Measurements from ENCODE around the gene KCNK1.

GRCh38 chr1:233689017-233689747 is 75.3 kb downstream of the KCNK1 start:
- TF ChIP-seq, protein P1, sequence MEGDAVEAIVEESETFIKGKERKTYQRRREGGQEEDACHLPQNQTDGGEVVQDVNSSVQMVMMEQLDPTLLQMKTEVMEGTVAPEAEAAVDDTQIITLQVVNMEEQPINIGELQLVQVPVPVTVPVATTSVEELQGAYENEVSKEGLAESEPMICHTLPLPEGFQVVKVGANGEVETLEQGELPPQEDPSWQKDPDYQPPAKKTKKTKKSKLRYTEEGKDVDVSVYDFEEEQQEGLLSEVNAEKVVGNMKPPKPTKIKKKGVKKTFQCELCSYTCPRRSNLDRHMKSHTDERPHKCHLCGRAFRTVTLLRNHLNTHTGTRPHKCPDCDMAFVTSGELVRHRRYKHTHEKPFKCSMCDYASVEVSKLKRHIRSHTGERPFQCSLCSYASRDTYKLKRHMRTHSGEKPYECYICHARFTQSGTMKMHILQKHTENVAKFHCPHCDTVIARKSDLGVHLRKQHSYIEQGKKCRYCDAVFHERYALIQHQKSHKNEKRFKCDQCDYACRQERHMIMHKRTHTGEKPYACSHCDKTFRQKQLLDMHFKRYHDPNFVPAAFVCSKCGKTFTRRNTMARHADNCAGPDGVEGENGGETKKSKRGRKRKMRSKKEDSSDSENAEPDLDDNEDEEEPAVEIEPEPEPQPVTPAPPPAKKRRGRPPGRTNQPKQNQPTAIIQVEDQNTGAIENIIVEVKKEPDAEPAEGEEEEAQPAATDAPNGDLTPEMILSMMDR (IDR thresholded peaks at IDR 0.05): no peak
- no peak for TF ChIP-seq POLR2A (IDR thresholded peaks at IDR 0.05)
